Measurements from ENCODE around the gene SURF4.

The SURF4 gene

DNA sequence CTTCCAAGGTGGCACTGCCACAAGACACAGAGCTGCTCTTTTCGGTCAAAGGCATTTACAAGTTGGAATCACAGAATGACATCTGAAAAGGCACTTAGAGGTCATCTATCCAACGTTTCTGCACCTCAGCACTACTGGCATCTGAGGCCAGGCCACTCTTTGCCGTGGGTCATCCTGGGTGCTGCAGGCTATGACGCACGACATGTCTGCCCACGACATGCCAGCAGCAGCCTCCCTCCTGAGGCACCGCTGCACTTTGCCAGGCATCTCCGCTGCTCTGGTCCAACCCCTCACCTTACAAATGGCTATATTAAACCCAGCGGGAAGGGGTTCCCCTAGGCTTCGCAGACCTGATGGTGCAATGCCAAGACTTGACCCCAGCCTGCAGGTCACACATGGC is 8.1 kb downstream of the SURF4 start:
- H3K4me1 ChIP-seq (ENCODE audit: control insufficient read depth, insufficient read depth, low read length, poor library complexity, severe bottlenecking): peaks cover 59% of the 10 kb centered on the region

DNA sequence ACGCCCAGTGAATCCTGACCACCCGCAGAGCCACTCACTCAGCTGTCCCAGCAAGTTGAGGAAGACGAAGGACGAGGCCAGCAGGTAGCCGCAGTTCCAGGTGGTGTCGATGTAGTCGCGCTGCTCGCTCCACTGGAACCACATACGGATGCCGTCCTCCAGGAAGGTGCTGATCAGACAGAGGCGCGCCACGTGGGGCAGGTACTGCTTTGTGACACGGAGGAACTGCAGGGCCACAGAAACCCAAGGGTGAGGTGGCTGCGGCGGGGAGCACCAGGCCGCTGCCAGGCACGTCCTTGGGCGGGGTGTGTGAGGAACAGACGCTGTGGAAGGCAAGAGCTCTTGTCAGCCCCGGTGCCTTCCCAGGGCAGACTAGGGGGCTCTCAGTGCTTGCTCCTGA is 8.6 kb downstream of the SURF4 start:
- Histone ChIP-seq H3K27ac (ENCODE audit: insufficient read depth, low read length, poor library complexity, severe bottlenecking) (no peak overlapping the region), H3K27me3 (replicated peaks; ENCODE audit: control insufficient read depth, insufficient read depth, low read length, poor library complexity, severe bottlenecking) (no peaks in the 10 kb centered on the region), H3K9me3 (ENCODE audit: control insufficient read depth, low read length) (no peaks in the 10 kb centered on the region), H3K4me1 (ENCODE audit: control insufficient read depth, insufficient read depth, low read length, poor library complexity, severe bottlenecking) (peaks cover 53% of the 10 kb centered on the region), H3K36me3 (ENCODE audit: control insufficient read depth, insufficient read depth, low read length) (peaks cover 61% of the 10 kb centered on the region), H3K4me3 (ENCODE audit: insufficient read depth, low read depth, low read length, poor library complexity, severe bottlenecking) (no peak overlapping the region)
- DNase-seq: no peak

More for the DNA sequence above, 8.1 kb downstream of the SURF4 start:
- Histone ChIP-seq H3K9me3 (ENCODE audit: control insufficient read depth, low read length) (no peaks in the 10 kb centered on the region), H3K27ac (ENCODE audit: insufficient read depth, low read length, poor library complexity, severe bottlenecking) (no peak overlapping the region), H3K4me3 (ENCODE audit: insufficient read depth, low read depth, low read length, poor library complexity, severe bottlenecking) (no peak overlapping the region), H3K36me3 (ENCODE audit: control insufficient read depth, insufficient read depth, low read length) (peaks cover 56% of the 10 kb centered on the region), H3K27me3 (replicated peaks; ENCODE audit: control insufficient read depth, insufficient read depth, low read length, poor library complexity, severe bottlenecking) (no peaks in the 10 kb centered on the region)
- no peak for DNase-seq

DNA sequence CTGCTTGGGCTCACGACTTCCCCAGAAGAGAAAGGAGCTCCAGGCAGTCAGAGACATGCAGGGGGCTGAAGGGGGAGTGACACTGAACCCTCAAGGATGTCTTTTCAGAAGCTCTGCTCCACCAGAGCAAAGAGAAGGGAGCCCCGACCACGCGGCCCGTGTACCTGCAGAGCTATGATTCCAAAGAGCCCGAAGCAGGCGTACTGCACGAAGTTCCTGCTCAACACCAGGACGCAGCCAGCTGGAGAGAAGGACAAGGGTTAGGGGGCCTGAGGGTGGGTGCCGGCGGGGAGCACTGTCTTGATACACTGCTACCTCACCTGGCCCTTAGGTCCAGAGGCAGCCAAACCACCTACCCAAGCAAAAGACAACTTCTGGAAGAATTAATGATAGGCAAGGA is 9.4 kb downstream of the SURF4 start:
- Histone ChIP-seq H3K27me3 (replicated peaks; ENCODE audit: control insufficient read depth, insufficient read depth, low read length, poor library complexity, severe bottlenecking) (no peaks in the 10 kb centered on the region), H3K9me3 (ENCODE audit: control insufficient read depth, low read length) (no peaks in the 10 kb centered on the region), H3K4me1 (ENCODE audit: control insufficient read depth, insufficient read depth, low read length, poor library complexity, severe bottlenecking) (peaks cover 46% of the 10 kb centered on the region), H3K4me3 (ENCODE audit: insufficient read depth, low read depth, low read length, poor library complexity, severe bottlenecking) (no peak overlapping the region), H3K36me3 (ENCODE audit: control insufficient read depth, insufficient read depth, low read length) (peaks cover 69% of the 10 kb centered on the region), H3K27ac (ENCODE audit: insufficient read depth, low read length, poor library complexity, severe bottlenecking) (no peak overlapping the region)
- DNase-seq: no peak

DNA sequence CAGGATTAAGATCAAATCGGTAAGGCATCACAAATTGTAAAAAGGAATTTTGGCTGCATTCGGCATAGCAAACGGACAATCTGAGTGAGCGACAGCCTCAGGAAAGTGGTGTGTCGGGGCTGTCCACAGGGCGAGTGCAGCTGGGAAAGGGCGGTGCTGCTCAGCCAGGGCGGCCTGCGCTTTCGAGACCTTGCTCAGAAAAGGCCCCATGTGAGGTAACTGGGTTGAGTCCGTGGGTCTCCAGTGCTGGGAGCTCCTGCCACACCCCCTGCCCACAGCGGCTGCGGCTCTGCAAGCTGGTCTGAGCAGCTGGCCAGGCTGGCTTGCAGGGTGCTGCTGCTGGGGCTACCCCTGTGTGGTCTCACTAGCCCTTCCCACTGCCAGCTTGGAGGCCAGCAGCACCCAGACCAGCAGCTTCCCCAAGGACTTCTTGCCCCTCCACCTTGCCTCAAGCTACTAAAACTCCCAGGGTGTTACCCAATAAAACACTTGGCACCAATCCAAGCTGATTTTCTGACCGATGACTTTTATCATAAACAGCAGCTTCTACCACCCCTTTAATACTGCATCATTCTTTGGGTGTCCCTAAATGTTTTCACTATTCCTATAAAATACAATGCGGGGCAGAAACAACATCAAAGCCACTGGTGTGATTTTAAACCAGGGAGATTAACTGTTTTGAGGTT is 13.4 kb downstream of the SURF4 start:
- H3K27ac ChIP-seq (ENCODE audit: insufficient read depth, low read length, poor library complexity, severe bottlenecking): no peak overlapping the region

DNA sequence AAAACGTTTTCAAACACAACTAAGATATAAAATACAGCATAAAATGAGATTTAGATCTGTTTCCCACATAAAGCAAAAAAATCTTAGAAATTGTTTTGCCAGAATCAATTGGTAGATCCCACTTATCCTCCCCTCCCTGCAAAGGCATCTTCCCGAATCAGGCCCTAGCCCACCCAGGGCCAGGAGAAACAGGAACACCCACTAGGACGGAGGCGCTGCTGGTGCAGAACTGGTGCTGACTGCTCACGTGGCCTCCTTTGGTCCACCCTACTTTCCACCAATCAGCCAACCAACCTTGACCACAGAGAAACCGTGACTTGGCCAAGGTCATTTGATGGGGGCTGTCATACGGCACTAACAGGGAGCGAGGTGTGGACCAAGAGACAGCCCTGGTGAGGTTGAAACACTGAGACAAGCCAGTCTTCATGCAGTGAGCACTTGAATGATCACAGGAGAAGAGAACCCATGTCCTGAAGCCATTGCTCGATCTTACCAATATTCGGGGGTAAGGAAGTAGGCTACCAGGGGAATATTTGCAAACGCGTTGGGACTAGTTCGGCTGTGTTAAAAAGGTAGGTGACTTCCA is 14.3 kb downstream of the SURF4 start:
- H3K36me3 ChIP-seq (ENCODE audit: control insufficient read depth, insufficient read depth, low read length): peaks cover 73% of the 10 kb centered on the region
- no peaks in the 10 kb centered on the region for H3K27me3 ChIP-seq (replicated peaks; ENCODE audit: control insufficient read depth, insufficient read depth, low read length, poor library complexity, severe bottlenecking)
- DNase-seq: no peak
- H3K9me3 ChIP-seq (ENCODE audit: control insufficient read depth, low read length): no peaks in the 10 kb centered on the region
- peaks cover 12% of the 10 kb centered on the region for H3K4me1 ChIP-seq (ENCODE audit: control insufficient read depth, insufficient read depth, low read length, poor library complexity, severe bottlenecking)
- H3K4me3 ChIP-seq (ENCODE audit: insufficient read depth, low read depth, low read length, poor library complexity, severe bottlenecking): no peak overlapping the region
- no peak overlapping the region for H3K27ac ChIP-seq (ENCODE audit: insufficient read depth, low read length, poor library complexity, severe bottlenecking)

More for the DNA sequence above, 13.4 kb downstream of the SURF4 start:
- no peaks in the 10 kb centered on the region for H3K9me3 ChIP-seq (ENCODE audit: control insufficient read depth, low read length)
- H3K36me3 ChIP-seq (ENCODE audit: control insufficient read depth, insufficient read depth, low read length): peaks cover 82% of the 10 kb centered on the region
- no peaks in the 10 kb centered on the region for H3K27me3 ChIP-seq (replicated peaks; ENCODE audit: control insufficient read depth, insufficient read depth, low read length, poor library complexity, severe bottlenecking)
- peaks cover 11% of the 10 kb centered on the region for H3K4me1 ChIP-seq (ENCODE audit: control insufficient read depth, insufficient read depth, low read length, poor library complexity, severe bottlenecking)
- DNase-seq: no peak
- H3K4me3 ChIP-seq (ENCODE audit: insufficient read depth, low read depth, low read length, poor library complexity, severe bottlenecking): no peak overlapping the region

DNA sequence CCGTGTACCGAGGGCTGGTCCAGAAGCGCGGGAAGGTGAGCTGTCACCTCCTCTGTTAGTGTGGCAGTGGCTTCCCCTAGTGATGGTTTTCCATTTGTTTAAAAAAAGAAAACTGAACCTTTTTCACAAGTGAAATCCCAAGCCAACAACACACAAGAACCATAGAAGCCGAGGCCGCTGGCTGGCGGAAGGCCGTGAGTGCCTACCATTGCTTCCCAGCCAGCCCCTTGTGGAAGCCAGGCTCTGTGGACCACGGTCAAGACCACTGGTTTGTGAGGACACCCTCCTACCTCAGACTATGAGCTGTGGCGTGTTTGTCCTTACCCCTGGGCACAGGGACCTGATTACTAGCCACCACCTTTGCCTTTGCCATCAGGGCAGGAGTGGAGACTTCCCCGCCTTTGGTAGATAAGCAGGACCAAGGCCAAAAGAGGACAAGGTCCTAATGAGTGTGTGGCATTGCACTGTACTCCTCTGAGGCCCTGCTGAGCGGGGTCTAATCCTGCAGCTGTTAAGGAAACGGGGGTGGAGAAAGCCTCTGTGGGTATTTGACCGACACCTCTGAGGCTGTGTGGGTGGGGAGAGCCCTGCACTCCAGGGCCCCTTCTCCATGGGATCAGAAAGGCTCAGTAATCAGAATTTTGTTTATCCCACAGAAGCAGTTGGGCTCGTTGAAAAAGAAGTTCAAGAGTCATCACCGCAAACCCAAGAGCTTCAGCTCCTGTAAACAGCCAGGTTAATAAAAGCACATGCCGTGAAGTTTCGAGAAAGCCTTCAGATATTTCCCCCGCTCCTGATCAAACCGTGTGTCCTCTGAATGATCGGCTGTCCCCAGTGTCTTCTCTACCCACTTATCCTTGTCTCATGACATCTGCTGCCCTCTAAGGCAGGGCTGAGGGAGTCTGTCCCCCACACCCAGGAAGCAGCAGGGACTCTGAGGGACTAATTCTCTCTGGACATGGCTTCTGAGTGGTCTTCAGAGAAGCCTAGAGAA is 15.2 kb downstream of the SURF4 start:
- H3K36me3 ChIP-seq (ENCODE audit: control insufficient read depth, insufficient read depth, low read length): peaks cover 64% of the 10 kb centered on the region
- H3K4me3 ChIP-seq (ENCODE audit: insufficient read depth, low read depth, low read length, poor library complexity, severe bottlenecking): no peak overlapping the region
- H3K27ac ChIP-seq (ENCODE audit: insufficient read depth, low read length, poor library complexity, severe bottlenecking): no peak overlapping the region
- no peaks in the 10 kb centered on the region for H3K27me3 ChIP-seq (replicated peaks; ENCODE audit: control insufficient read depth, insufficient read depth, low read length, poor library complexity, severe bottlenecking)
- peaks cover 16% of the 10 kb centered on the region for H3K4me1 ChIP-seq (ENCODE audit: control insufficient read depth, insufficient read depth, low read length, poor library complexity, severe bottlenecking)
- no peak for DNase-seq
- no peaks in the 10 kb centered on the region for H3K9me3 ChIP-seq (ENCODE audit: control insufficient read depth, low read length)

DNA sequence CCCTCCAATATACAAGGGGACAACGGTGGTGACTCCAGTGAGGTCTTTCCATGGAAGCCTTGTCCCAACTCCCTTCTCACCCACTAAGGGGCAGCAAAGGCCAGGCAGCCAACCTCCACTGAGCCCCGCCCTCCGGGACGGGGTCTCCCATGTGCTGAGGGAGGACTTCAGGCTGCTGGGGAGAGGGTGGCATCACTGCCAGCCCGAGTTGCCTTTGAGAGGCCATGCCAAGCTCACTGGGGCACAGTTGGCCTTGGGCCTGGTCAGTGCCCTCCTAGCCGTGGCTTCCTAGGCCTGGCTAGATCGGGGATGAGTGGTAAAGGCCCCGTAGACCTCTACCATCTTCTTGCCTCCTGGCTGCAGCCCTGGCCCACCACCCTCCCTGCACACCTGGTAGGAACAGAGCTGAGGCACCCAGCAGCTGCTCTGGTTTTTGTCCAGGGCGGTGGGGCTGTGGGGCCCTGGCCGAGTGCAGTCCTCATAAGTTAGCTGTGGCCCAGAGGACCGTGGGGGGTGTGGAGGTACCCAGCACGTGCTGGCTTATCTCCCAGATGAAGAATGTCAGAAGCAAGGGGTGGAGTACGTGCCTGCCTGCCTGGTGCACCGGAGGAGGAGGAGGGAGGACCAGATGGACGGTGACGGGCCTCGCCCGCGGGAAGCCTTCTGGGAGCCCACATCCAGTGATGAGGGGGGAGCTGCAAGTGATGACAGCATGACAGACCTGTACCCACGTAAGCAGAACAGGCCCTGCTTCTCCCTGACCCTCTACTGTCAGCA is 16.3 kb downstream of the SURF4 start:
- Histone ChIP-seq H3K27me3 (replicated peaks; ENCODE audit: control insufficient read depth, insufficient read depth, low read length, poor library complexity, severe bottlenecking) (no peaks in the 10 kb centered on the region), H3K9me3 (ENCODE audit: control insufficient read depth, low read length) (no peaks in the 10 kb centered on the region), H3K4me1 (ENCODE audit: control insufficient read depth, insufficient read depth, low read length, poor library complexity, severe bottlenecking) (peaks cover 19% of the 10 kb centered on the region), H3K4me3 (ENCODE audit: insufficient read depth, low read depth, low read length, poor library complexity, severe bottlenecking) (no peak overlapping the region), H3K27ac (ENCODE audit: insufficient read depth, low read length, poor library complexity, severe bottlenecking) (no peak overlapping the region), H3K36me3 (ENCODE audit: control insufficient read depth, insufficient read depth, low read length) (peaks cover 53% of the 10 kb centered on the region)
- DNase-seq: no peak

DNA sequence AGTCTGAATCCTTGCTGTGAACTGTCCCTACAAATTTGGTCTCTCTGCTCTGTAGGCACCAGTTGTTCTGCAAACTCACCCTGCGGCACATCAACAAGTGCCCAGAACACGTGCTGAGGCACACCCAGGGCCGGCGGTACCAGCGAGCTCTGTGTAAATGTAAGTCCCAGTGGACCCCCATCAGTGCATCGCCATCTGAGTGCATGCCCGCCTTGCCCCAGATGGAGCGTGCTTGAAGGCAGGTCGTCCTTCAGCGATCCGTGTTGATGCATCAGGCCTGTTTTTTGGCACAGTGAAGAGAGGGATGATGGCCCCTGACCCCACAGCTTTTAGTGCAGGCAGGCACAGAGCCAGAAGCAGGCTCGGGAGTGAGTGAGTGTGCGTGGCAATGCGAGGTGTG is 18.2 kb downstream of the SURF4 start:
- Histone ChIP-seq H3K27me3 (replicated peaks; ENCODE audit: control insufficient read depth, insufficient read depth, low read length, poor library complexity, severe bottlenecking) (no peaks in the 10 kb centered on the region), H3K4me1 (ENCODE audit: control insufficient read depth, insufficient read depth, low read length, poor library complexity, severe bottlenecking) (peaks cover 19% of the 10 kb centered on the region), H3K9me3 (ENCODE audit: control insufficient read depth, low read length) (no peaks in the 10 kb centered on the region), H3K4me3 (ENCODE audit: insufficient read depth, low read depth, low read length, poor library complexity, severe bottlenecking) (no peak overlapping the region), H3K27ac (ENCODE audit: insufficient read depth, low read length, poor library complexity, severe bottlenecking) (peak overlapping the region; percentile 83), H3K36me3 (ENCODE audit: control insufficient read depth, insufficient read depth, low read length) (peaks cover 45% of the 10 kb centered on the region)
- no peak for DNase-seq

DNA sequence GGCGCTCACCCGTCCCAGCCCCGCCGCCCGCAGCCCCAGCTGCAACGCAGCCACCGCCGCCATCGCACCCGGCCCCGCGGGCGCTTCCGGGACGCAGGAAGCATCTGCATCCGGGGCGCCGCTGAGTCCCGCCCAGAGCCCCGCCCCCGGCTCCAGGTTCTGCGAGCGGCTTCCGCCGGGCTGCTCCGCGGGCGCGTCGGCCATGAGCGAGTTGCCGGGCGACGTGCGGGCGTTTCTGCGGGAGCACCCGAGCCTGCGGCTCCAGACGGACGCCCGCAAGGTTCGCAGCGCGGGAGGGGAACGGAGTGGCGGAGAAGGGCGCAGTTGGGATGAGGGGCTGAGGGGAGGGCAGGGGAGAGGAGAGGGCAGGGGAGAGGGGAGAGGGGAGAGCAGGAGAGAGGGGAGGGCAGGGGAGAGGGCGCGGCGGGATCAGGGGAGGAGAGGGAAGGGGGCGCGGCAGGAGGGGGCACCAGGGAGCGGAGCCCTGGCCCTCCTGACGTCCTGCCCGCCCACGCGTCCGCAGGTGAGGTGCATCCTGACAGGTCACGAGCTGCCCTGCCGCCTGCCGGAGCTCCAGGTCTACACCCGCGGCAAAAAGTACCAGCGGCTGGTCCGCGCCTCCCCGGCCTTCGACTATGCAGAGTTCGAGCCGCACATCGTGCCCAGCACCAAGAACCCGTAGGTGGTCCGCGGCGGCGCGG is 19.3 kb downstream of the SURF4 start, which contains the start of the genes SURF1 and SURF2:
Gene SURF1, minus strand, starts transcription at position 97 of the 701 bp plus-strand sequence. Its CDS starts 34 bp downstream, at position 63.
Gene SURF2, plus strand, starts transcription at position 160 of the 701 bp plus-strand sequence. Its CDS starts 43 bp downstream, at position 203.
- Histone ChIP-seq H3K4me1 (ENCODE audit: control insufficient read depth, insufficient read depth, low read length, poor library complexity, severe bottlenecking) (peaks cover 19% of the 10 kb centered on the region), H3K27ac (ENCODE audit: insufficient read depth, low read length, poor library complexity, severe bottlenecking) (peak within 1 kb of the TSS; percentile 83), H3K36me3 (ENCODE audit: control insufficient read depth, insufficient read depth, low read length) (peaks cover 45% of the 10 kb centered on the region), H3K4me3 (ENCODE audit: insufficient read depth, low read depth, low read length, poor library complexity, severe bottlenecking) (peak within 1 kb of the TSS; percentile 85), H3K9me3 (ENCODE audit: control insufficient read depth, low read length) (no peaks in the 10 kb centered on the region), H3K27me3 (replicated peaks; ENCODE audit: control insufficient read depth, insufficient read depth, low read length, poor library complexity, severe bottlenecking) (no peaks in the 10 kb centered on the region)
- peak; percentile 78 to 83 (median 79) for DNase-seq

All from effector memory CD4-positive, alpha-beta T cell (primary cell).